Activated CD8-positive, alpha-beta memory T cell treated with anti-CD3 and anti-CD28 coated beads for 4 hours (primary cell): ENCODE results near the gene METTL1.
"Not testable (repeated sequence)": the region's sequence is repeated elsewhere in the genome, so short reads cannot be mapped to it uniquely, and the experiment has no call there.

ENCODE experiments used
- DNase-seq, 2 donors: peaks; one replicate each; pipeline ENCODE4 v3.0.0-alpha.2; 2020; ENCODE audit warnings: low read depth in 2 of 2

Gene METTL1

GRCh38 chr12:57724003-57724935 is 47.6 kb downstream of the METTL1 start:
- DNase-seq: no peak

GRCh38 chr12:57723630-57723962 is 48.3 kb downstream of the METTL1 start:
- DNase-seq: no peak

- no peak for DNase-seq
Observed at GRCh38 chr12:57722716-57723629, 48.9 kb downstream of the METTL1 start.

- DNase-seq: not testable (repeated sequence)
Observed at GRCh38 chr12:57721846-57722608, 49.9 kb downstream of the METTL1 start.

- no peak for DNase-seq
Observed at GRCh38 chr12:57720606-57721595, 51.0 kb downstream of the METTL1 start.

GRCh38 chr12:57719777-57720605 is 51.9 kb downstream of the METTL1 start:
- DNase-seq: no peak

GRCh38 chr12:57718641-57719528 is 53.0 kb downstream of the METTL1 start:
- DNase-seq: no peak
